HG03354 (cell line): ENCODE data around the gene ADRA2C.

Experiments
- ATAC-seq: cut with Tn5 transposase; IDR thresholded peaks from one replicate; pipeline ENCODE4 v1.9.1; 2021; ENCODE audit warnings: mild to moderate bottlenecking; ENCODE audit not compliant: unreplicated experiment, poor library complexity, severe bottlenecking

The ADRA2C gene

DNA sequence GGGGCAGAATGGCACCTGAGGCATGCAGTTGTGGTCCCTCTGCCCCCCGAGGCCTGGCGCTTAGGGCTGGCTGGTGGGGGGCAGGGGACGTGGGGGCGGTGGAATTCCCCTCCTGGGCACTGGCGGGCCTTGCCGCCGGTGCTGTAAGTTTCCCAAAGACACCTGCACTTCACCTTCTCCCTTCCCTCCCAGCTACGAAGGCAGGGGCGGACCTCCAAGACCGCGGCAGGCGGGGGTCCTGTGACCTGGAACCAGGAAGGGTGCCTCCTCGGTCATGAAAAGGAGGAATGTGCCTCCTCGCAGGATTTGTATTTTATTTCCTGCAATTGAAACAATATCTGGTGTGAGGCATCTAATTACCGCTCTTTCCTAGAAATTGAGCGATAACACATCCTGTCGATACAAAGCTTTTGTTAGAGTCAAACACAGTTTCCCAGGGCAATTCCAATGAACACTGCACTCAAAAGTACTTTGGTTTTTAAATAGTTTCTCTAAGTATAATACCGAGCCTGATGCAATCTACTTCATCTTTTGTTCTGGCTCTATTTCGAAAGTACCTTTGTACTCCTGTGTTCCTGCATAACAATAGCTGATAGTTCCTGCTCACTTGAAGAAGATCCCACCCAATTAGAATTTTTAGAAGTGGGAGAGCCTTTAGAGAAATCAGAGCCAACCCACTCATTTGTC is 12.3 kb upstream of the ADRA2C start:
- ATAC-seq = no peak

- ATAC-seq = no peak
These were observed 9.7 kb upstream of the ADRA2C start for GRCh38 chr4:3756343-3757059.

GRCh38 chr4:3759236-3759635 is 6.9 kb upstream of the ADRA2C start:
- no peak for ATAC-seq

DNA sequence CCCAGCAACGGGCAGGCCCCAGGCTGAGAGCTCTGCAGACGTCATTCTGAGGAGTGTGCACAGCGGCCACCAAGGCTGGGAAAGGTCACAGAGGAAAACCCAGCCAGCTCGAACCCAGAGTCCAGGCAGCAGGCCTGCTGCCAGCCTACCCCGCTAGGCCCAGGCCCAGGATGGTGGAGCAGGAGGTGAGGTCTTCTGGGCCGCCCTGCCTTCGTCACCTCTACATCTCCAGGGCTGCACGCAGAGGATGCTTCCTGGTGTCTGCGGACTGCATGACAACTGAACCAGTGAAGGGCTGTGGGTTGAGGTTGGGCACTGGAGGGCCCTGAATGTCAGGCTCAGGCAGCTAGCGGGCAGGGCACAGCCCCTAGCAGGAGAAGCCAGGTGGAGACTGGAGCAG is 5.8 kb upstream of the ADRA2C start:
- no peak for ATAC-seq

DNA sequence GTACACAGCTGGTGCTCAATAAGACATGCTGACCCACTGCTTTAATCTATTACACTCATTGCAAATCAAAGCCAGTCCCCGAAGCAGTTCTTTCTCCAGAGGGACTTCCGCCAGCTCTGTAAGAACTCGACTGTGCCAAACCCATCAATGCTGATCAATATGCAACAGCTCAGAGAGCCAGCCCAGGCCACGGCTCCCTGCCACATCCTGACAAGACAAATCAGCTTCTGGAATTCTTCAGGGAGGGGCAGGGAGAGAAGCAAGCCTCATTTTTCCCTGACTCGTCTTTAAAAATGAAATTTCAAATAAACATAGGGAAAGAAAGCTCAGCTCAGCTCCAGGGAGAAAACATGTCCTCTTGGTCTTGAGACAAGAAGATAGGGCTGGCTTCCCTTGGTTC is 5.3 kb upstream of the ADRA2C start:
- ATAC-seq = no peak

- ATAC-seq = no peak
These were observed 3.9 kb upstream of the ADRA2C start for GRCh38 chr4:3762264-3762663.

DNA sequence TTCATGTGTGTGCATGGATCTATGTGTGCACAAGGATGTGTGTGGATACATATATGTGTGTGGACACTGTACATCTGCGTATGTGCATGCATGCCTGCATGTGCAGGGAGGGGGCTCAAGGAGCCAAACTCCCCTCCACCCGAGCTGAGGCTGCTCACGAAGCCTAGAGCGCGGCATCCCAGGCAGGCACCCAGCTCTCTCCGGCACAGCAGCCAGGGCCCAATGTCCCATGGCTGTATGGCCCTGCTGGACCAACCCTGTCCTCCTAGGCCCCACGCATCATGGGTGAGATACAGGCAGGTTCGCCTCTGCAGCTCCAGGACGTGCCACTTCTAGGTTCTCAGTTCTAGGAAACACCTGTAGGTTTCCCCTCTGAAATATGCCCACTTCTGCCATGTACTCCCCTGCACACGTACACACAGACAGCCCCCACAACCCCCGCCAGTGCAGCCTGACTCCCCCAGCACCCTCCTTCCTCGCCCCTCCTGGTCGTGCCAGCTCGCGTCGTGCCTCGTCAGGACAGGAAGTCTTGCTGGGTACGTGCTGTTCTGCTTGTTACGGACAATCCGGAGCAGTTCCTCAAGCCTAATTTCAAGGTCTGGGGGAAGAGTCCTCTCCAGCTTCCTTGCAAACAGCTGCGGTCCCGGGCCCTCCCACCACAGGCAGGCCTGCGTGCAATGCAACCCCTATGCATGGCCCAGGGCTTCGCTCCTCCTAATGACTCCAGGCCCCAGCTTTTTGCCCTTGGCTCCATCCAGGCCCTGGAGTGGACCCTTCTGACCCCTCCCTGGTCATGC is 3.2 kb upstream of the ADRA2C start:
- ATAC-seq = no peak

GRCh38 chr4:3765271-3766035 is 732 bp upstream of the ADRA2C start:
- ATAC-seq = no peak

- no peak for ATAC-seq
These were observed 792 bp downstream of the ADRA2C start for GRCh38 chr4:3766785-3767569.

DNA sequence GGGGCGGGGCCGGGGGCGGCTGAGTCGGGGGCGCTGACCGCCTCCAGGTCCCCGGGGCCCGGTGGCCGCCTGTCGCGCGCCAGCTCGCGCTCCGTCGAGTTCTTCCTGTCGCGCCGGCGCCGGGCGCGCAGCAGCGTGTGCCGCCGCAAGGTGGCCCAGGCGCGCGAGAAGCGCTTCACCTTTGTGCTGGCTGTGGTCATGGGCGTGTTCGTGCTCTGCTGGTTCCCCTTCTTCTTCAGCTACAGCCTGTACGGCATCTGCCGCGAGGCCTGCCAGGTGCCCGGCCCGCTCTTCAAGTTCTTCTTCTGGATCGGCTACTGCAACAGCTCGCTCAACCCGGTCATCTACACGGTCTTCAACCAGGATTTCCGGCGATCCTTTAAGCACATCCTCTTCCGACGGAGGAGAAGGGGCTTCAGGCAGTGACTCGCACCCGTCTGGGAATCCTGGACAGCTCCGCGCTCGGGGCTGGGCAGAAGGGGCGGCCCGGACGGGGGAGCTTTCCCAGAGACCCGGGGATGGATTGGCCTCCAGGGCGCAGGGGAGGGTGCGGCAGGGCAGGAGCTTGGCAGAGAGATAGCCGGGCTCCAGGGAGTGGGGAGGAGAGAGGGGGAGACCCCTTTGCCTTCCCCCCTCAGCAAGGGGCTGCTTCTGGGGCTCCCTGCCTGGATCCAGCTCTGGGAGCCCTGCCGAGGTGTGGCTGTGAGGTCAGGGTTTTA is 1.5 kb downstream of the ADRA2C start:
- no peak for ATAC-seq

DNA sequence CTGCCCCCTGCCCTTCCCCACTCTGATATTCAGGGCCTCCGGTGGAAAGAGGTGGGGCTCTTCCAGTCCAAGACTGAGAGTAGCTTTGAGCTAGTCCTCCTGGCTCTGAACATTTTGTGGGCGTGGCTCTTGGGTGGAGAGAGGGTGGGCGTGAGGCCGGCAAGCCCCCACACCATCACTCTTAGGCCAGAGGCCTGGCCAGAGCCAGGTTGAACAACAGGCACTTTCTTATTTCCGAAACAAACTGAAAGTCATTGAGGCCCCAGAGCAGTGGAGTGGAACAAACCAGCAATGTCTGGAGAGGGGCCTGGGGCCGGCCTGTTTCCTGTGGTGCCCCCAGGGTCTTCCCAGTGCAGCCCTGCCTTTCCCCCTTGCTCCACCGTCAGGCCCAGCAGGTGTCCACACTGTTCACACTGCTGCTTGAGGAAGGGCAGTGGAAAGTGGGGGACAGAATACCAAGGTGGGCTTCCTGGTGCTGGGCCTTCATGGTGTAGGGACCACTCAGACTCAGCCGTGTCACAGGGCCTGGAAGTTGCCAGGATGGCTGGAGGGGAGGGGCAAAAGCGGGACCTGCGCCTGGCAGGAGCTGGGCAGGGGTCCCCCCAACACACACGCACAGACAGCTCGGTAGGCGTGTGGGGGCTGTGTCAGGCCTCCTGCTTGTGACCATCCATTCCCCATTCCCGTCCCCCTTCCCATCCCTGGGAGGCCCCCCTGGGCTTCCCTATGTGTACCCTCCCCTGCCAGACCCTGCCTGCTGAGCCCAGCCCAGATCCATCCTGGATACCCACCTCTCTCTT is 2.9 kb downstream of the ADRA2C start:
- no peak for ATAC-seq

DNA sequence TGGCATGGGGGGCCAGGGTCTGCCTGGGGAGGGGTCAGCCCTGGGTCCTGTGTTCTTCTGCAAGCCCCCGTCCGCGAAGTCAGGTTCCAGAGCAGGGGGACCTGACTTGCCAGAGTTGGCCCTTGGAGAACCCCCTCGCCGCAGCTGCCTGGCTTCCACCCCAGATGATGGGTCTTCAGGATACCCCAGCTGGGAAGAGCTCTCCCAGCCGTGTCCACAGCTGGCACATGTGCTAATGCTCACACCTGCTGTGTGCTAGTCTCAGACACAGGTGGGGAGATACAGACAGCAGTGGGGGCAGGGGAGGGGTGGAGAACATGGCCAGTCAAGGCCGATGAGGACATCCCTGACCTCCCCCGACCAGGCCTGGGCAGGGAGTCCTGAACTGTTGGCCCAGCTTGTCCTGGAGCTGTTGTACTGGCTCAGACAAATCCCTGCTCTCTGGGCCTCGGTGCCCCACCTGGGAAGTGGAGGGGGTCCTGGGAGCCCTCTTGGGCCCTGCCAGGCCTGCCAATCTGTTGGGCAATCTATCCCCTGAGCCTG is 3.5 kb downstream of the ADRA2C start:
- no peak for ATAC-seq

GRCh38 chr4:3770323-3771163 is 4.4 kb downstream of the ADRA2C start:
- ATAC-seq = no peak

DNA sequence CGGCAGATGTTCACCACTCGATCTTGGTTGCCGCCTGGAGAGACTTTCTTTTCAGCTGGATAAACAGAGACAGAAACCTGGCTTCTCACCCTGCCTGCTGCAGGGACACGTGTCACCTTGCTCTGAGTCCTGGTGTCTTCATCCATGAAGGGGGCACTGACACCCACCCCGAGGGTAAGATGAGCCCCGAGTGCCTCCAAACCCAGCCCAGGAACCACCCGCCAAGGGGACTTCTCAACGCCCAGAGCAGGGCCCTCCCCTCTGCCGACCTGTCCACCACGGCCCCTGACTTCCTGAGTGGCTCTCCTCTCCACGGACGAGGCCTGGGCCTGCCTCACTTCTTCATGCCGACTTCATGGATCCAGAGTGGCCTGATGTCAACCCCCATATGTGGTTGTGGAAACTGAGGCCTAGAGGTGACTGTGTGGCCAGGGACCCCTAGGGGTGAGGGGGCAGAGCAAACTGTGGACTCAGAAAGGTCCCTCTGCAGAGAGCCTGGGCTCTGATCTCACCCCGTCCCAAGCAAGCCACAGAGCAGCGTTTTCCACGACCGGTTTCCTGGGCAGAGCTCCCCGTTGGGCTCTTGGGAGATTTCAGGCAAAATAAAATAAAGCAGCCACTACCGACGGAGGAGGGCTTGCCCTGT is 5.1 kb downstream of the ADRA2C start:
- ATAC-seq = no peak

- no peak for ATAC-seq
These were observed 5.8 kb downstream of the ADRA2C start for GRCh38 chr4:3771939-3772495.

GRCh38 chr4:3772632-3773031 is 6.4 kb downstream of the ADRA2C start:
- ATAC-seq = no peak
